ENCODE measurements around the gene ZNF766. TPM values are rescaled to one million over a fixed set of nuclear protein-coding genes. Genes with fewer than 3 reads are reported as not detected.

The ZNF766 gene
- total RNA-seq, 1 donor from 2014 or later, result 21.0 TPM

GRCh38 chr19:52345162-52345561 is 75.8 kb downstream of the ZNF766 start:
- intact Hi-C loops (cut with DNase I), result no loop called here

More at GRCh38 chr19:52345162-52345561, 75.8 kb downstream of the ZNF766 start:
- ATAC-seq (no peak), DNase-seq (ENCODE audit: low spot score) (no peak)

Small RNA genes within 50 kb of the gene (microRNA-seq; reads per million reads assigned to microRNA genes)
- 3.3 reads per million for gene MIR643
- not detected for gene MIR6801

Other genes starting within 250 kb of the ZNF766 start
- gene ZNF614, start 241.2 kb upstream of the ZNF766 start, total RNA-seq, result 9.6 TPM
- gene ZNF432, start 220.7 kb upstream of the ZNF766 start, total RNA-seq, result 17.9 TPM
- gene ZNF841, start 173.8 kb upstream of the ZNF766 start, total RNA-seq, result 38.3 TPM
- gene ZNF616, start 129.6 kb upstream of the ZNF766 start, total RNA-seq, result 12.8 TPM
- gene ZNF836, start 98.0 kb upstream of the ZNF766 start, total RNA-seq, result 19.7 TPM
- gene PPP2R1A, start 79.5 kb upstream of the ZNF766 start, total RNA-seq, result 139 TPM
- gene ZNF480, start 27.6 kb downstream of the ZNF766 start, total RNA-seq, result 13.7 TPM
- 5.5 TPM for gene ZNF610, start 66.7 kb downstream of the ZNF766 start, total RNA-seq
- gene ZNF880, start 100.3 kb downstream of the ZNF766 start, total RNA-seq, result 25.9 TPM
- gene ZNF528, start 128.3 kb downstream of the ZNF766 start, total RNA-seq, result 42.8 TPM
- 2.3 TPM for gene ZNF534, start 159.6 kb downstream of the ZNF766 start, total RNA-seq
- gene ZNF578, start 184.0 kb downstream of the ZNF766 start, total RNA-seq, result 4.9 TPM

All from sciatic nerve (tissue), 2 donors.